GM12872 (cell line): Measurements from ENCODE around the gene ADGRD1.

Source experiments
- TF ChIP-seq, protein P1 (sequence below): IDR thresholded peaks from 3 replicates; pipeline ENCODE4 v1.5.1; 2011; ENCODE audit warnings: low read depth, mild to moderate bottlenecking, low read length, moderate library complexity; ENCODE audit not compliant: insufficient read depth

ADGRD1 gene

DNA sequence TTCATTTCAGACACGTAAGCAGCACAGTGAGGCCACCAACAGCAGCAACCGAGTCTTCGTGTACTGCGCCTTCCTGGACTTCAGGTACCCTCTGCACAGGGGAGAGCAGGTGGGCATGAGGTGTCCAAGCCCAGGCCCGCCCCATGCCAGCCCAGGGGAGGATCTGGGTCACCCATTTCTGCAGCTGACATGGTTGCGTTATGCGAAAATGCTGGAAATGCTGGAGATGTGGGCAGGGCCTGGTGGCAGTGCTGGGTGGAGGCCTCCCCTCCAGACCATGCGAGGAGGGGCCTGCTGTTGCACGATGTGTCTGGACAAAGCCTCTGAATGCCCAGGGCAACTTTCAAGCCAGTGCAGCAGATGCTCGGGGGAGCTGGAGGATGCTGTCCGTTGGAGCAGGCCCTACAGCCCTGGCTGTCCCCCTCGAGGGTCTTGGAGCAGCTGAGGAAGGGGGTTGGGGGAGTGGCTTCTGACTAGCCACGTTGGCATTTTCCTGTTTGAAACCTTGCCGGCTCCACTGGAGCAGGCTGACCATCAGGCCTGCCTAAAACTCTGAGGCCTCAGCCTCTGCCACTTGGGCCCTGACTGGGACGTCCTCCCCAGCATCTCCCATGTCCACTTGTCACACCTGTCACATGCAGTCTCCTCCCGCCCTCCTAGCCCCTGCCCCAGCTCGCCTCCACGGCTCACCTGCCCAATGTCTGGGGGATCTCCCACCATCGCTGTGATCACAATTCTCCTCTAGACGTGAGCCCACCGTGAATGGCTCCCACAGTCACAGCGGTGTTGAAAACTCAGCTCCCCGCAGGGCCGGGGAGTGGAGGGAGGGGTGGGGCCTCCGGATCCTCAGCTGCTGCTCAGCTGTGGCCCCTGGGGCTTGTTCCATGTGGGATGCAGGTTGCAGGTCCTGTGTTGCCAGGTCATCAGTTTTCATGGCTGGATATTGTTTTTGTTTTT, 123.4 kb downstream of the ADGRD1 start:
- TF ChIP-seq, protein P1, sequence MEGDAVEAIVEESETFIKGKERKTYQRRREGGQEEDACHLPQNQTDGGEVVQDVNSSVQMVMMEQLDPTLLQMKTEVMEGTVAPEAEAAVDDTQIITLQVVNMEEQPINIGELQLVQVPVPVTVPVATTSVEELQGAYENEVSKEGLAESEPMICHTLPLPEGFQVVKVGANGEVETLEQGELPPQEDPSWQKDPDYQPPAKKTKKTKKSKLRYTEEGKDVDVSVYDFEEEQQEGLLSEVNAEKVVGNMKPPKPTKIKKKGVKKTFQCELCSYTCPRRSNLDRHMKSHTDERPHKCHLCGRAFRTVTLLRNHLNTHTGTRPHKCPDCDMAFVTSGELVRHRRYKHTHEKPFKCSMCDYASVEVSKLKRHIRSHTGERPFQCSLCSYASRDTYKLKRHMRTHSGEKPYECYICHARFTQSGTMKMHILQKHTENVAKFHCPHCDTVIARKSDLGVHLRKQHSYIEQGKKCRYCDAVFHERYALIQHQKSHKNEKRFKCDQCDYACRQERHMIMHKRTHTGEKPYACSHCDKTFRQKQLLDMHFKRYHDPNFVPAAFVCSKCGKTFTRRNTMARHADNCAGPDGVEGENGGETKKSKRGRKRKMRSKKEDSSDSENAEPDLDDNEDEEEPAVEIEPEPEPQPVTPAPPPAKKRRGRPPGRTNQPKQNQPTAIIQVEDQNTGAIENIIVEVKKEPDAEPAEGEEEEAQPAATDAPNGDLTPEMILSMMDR = no peak

GRCh38 chr12:131077931-131078391, 124.3 kb downstream of the ADGRD1 start:
- TF ChIP-seq, protein P1 = no peak

- TF ChIP-seq, protein P1 = no peak
These were observed 128.8 kb downstream of the ADGRD1 start for GRCh38 chr12:131082290-131083194.

DNA sequence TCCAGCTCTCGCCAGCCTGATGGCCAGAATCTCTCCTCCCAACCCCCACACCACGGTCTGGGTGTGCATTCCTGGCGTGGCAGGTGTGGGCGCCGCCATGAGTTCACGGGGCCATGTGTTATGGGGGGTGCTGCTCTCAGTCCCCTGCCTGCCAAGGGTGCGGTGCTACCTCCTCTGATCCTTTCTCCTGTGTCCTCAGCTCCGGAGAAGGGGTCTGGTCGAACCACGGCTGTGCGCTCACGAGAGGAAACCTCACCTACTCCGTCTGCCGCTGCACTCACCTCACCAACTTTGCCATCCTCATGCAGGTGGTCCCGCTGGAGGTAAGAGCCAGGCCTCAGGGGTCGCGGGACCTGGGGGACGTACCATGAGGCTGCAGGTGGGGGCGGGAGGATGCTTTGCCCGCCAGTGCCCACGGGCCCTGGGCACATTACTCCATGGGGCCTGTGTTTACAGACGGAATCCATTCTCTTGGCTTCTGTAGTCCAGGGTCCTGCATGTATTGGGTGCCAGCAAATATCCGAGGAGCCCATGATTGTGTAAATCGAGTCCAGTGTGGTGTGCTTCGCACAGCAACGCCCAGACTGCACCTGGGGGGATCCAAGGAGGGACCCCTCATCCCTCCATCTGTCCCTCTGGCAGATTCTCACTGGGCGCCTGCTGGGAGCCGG, 130.8 kb downstream of the ADGRD1 start:
- TF ChIP-seq, protein P1 = no peak

DNA sequence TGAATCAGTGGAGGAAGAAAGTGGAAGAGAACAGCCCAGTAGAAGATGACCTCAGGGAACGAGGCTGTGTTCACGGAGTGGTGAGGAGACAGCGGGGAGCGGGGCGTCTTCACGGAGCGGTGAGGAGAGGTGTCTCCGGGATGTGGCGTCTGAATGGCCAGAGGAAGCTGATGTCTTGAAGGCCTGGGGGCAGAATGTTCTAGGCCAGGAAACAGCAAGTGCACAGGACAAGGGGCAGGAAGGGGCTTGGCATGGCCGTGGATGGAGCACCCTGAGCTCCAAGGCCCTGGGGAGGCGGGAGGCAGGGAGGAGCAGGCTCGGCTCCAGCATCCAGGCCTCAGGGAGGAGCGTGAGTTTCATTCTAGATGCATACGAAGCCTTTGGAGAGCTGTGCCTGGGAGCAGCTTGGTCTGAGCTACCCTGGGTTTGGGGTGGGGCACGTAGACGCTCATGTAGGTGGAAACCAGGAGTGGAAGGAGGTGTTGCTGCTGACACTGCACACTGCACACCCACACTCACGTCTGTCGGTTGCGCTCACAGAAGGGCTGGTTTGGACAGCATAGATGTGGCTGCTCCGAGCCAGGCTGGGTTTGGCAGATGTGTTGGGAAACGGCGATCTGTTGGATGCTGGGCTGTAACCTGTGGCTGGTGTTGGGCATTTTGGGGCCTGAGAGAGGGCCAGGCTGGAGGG, 131.6 kb downstream of the ADGRD1 start:
- TF ChIP-seq, protein P1 = no peak

DNA sequence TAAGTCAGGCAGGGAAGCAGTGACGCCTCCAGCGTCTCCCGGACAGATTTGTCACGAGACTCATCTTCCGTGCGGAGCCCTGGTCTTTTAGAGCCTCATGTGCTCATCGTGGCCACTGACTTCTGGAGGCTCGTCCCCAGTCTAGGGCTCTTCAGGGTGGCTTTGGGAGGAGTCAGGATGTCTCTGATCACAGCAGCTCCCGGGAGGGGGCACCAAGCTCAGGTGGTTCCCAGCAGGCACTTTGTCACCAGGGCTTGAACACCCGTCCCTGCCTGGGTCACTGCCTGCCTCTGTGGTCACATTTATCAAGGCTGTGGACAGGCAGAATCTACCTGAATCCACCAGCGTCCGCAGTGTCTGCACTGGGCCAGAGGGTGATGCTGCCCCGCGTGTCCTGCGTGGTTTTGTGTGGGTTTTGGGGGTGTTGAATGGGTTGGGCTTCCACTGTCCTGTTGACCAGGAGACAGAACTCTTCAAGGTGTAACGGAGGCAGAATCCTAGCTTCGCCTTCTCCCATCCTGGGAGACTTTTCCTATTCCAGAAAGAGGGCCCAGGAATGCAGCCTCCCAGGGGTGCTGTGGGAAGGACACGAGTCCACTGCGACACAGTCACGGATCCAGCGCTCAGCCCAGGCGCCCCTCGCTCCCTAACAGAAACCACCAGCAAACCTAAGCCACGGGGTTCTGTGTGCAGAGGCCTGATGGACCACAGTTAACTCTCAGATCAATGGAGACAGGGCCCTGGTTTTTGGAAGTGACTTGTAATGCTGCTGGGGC, 132.3 kb downstream of the ADGRD1 start:
- TF ChIP-seq, protein P1 = no peak
